Stimulated activated CD4-positive, alpha-beta T cell treated with anti-CD3 and anti-CD28 coated beads, TNF-alpha, amount 100 ng/mL, for 24 hours (primary cell): ENCODE data around the gene OSGIN1.

Experiments used
- DNase-seq, 3 experiments: peaks; one replicate each; pipeline ENCODE4 v3.0.0-alpha.2; 2020; ENCODE audit warnings: low read depth in 3 of 3

OSGIN1 gene

GRCh38 chr16:83998091-83998490 lies 45.1 kb downstream of the OSGIN1 start:
- DNase-seq, result no peak

DNA sequence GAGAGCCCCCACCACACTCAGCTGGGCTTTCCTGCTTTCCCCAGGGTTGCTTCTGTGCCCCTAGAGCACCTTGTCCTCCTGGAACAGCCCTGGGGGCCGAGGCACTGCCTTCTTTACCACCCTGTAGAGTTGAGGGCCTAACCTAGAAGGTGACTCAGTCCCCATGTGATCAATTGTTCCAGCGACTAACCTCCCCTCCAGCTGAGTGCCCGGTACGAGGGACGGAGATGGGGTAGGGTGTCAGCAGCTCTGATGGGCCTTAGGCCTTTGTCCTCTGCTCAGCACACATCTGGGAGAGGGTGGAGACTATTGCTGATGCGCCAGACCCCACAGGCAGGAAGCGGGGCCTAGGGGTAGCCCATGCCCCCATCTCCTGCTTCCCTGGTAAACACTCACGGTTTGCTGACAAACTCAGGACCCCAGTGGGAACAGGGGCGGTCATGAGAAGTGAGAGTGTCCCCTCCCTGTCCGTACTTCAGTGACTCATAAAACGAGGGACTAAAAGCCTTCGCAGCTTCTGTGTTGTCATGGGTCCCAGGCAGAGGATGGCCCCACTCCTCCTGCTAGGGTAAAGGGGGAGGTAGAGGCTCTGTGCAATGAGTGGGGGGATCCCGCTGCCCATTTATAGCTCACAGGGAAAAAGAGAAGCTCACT lies 48.1 kb downstream of the OSGIN1 start:
- DNase-seq, result no peak

GRCh38 chr16:84001726-84002125 lies 48.7 kb downstream of the OSGIN1 start:
- no peak for DNase-seq

DNA sequence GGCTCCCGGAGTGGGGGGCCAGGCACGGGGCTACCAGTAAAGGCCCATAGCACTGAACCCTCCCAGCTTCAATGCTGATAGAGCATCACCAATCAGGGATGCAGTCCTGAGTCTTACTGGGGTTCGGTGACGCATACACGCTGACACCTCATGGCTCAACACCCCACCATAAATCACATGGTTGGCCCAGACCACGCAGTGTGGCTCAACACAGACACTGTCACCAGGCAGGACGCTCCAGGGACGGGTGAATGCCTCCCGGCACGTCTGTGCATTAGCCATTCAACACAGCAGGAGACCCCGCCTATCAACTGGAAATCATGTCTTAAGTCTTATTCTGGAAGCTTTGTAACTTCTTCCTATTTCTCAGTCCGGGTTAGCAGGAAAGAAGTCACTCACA lies 50.0 kb downstream of the OSGIN1 start:
- DNase-seq, result no peak

DNA sequence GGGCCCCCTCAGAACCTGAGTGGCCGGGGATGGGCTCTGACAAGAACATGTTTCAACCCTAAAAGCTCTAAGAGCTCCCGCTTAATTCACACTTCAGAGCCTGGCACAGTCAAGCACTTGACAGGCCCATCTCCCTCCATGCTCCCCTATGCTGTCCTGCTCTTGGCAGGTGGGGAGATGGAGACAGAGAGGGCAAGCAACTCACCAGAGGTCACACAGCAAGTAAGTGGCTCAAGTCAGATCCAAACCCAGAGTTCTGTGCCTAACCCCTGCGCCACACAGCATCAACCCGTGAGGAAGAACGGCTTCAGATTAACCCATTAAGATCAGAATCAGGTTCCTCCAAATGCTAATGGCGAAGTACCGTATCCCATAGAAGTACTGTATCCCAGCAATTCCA lies 51.4 kb downstream of the OSGIN1 start:
- DNase-seq, result no peak

- DNase-seq, result no peak
These were observed 52.4 kb downstream of the OSGIN1 start for GRCh38 chr16:84005391-84005790.

DNA sequence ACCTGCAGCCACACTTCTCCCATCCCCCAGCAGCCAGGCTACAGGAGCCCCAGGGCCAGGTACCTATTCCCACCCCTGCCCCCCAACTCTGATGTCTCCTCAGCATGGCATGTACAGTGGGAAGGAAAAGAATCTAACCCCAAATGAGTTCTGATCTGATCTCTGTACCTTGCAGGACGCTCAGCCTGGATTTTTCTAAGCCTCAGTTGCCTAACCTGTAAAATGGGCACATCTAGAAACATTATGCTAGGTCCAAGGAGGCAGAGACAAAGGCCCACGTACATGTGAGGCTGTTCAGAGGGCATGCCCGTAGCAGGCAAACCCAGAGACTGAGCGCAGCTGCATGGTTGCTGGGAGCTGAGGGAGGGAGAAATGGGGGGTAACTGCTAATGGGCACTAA lies 54.5 kb downstream of the OSGIN1 start:
- no peak for DNase-seq

DNA sequence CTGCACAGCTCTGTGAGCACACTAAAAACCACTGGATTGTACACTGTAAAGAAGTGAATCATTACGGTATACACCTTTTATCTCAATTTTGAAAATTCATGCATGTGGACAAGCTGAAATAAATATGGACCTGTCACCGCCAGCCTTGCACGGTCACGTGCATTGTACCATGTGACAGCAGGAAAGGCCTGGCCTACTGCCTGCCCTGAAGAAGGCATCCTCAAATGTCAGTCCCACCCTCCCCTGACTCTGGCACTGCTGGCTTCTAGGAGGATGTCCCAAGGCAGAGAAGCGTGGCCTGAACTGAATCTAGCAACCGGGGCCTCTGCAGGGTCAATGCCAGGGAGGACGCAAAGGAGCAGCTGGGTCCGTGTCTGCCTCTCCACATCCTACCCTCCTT lies 54.9 kb downstream of the OSGIN1 start:
- DNase-seq, result no peak

- DNase-seq, result no peak
These were observed 56.2 kb downstream of the OSGIN1 start for GRCh38 chr16:84009282-84009681.

- peak; percentile 5 to 73 (median 22) for DNase-seq
These were observed 60.9 kb downstream of the OSGIN1 start for GRCh38 chr16:84013787-84014569.

- DNase-seq, result no peak
These were observed 61.7 kb downstream of the OSGIN1 start for GRCh38 chr16:84014570-84015327.

- DNase-seq, result no peak
These were observed 62.4 kb downstream of the OSGIN1 start for GRCh38 chr16:84015399-84015798.
